Stimulated activated CD8-positive, alpha-beta memory T cell treated with anti-CD3 and anti-CD28 coated beads, Interleukin-7, amount 100 ng/mL, for 48 hours (primary cell): Measurements from ENCODE around the gene TECR.
"Not testable (repeated sequence)": the region's sequence is repeated elsewhere in the genome, so short reads cannot be mapped to it uniquely, and the experiment has no call there.

Experiments
- DNase-seq, 2 donors: peaks; one replicate each; pipeline ENCODE4 v3.0.0-alpha.2; 2020; ENCODE audit warnings: low read depth in 1 of 2; ENCODE audit errors: extremely low read depth in 1 of 2

Gene TECR

GRCh38 chr19:14559916-14560775 lies 30.8 kb downstream of the TECR start:
- DNase-seq = no peak

DNA sequence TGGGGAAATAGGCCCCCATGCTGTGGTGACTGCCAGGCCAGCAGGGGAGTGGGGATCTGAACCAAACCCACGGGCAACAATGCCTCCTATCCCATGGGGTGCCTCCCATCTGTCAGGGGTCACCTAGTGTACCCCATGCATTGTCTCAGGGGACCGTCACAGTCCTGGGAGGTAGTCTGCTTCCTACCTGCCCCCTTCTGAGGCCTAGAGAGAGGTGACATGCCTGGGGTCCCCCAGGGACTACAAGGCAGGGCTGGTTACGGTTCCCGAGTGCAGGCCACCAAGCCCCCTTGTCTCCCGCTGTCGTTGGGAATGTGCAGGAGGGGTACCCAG lies 31.3 kb downstream of the TECR start:
- DNase-seq = no peak

DNA sequence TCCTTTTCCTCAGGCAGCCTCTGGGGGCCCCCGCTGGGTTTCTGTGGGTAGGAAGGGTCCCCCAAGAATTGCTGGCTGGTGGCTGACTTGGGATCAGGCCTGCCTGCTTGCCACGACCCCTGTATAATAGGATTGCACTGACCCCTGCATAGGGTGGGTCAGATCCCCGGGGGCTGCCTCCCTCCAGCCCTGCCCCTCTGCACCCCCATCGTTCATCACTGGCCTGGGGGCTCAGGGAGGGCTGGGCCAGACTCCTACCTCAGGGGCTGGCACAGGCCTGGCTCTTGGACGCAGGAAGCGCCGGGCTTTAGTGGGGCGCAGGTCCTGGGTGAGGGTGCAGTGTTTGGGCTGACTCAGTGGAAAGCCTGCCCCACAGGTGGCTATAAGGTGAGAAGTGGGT lies 31.9 kb downstream of the TECR start:
- no peak for DNase-seq

- DNase-seq = no peak
Observed at GRCh38 chr19:14561847-14562351, 32.5 kb downstream of the TECR start.

GRCh38 chr19:14562660-14563589 lies 33.5 kb downstream of the TECR start:
- DNase-seq = no peak

GRCh38 chr19:14563590-14563926 lies 34.2 kb downstream of the TECR start:
- no peak for DNase-seq

- DNase-seq = peak; percentile 47 to 81
Observed at GRCh38 chr19:14563989-14564651, 34.7 kb downstream of the TECR start.

DNA sequence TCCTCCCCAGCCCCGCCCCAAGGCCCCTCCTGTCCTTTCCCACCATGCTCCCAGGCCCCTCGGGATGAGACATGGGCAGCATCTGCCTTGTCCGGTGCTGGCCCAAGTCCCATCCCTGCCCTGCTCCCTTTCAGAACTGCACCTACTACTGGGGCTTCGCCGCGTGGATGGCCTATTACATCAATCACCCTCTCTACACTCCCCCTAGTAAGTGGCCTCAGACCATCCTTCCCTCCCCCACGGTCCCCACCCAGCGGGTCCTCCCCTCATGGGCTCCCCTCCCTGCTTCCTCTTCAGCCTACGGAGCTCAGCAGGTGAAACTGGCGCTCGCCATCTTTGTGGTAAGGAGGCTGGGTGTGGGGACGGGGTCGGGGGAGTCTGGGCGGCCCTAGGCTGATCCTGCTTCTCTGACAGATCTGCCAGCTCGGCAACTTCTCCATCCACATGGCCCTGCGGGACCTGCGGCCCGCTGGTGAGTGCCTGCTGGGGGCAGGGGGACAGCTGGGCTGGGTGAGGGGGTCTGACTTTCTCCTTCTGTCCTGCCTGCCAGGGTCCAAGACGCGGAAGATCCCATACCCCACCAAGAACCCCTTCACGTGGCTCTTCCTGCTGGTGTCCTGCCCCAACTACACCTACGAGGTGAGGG lies 35.4 kb downstream of the TECR start:
- DNase-seq = not testable (repeated sequence)

DNA sequence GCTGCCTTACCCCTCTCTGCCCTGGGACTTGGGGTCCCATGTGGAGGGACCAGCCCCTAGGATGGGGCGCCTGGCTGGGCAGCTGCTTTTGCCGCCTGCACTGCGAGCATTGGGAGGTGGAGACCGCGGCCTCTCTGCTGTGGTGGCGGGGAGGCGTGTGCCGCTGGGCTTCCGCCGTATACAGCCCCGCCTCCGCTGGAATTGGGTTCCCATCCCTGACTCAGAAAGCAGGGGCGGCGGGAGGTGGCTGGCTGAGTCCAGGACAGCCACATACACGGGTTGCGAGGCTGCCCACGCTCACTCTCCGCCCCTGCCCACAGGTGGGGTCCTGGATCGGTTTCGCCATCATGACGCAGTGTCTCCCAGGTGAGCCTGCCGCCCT lies 35.9 kb downstream of the TECR start:
- DNase-seq = no peak

DNA sequence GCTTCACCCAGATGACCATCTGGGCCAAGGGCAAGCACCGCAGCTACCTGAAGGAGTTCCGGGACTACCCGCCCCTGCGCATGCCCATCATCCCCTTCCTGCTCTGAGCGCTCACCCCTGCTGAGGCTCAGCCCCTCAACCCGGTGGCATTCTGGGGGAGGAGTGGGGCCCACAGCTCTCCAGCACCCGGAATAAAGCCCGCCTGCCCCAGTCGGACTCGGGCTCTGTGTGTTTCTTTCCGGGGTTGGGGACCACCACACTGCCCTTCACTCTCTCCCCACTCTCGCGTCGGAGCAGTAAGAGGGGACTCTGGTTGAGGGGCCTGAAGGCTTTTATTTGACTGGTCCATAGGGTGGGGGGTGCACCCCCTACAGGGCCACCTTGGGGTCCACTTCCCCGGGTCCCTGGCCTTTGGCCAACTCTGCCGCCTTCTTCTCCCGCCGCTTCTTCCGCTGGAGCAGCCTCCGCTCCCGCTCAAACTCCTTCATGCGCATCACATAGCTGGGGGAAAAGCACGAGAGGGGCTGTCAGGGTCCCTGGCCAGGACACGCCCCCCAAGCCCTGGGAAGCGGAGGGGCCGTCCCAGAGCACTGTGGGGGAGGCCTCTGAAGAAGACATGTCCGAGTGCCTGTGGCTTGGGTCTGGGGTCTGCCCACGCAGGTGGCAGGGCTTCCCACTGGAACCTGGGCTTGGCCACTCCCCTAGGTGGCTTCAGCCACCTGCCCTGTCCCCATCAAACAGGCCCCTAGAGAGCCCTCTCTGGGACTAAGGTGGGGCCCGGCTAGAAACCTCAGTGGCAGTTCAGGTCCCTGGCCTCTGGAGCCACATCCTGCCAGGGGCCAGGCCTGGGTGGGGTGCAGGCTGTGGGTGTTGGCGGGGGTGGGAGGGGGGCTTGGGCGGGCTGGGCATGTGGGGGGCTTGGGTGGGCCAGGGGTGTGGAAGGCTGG lies 36.6 kb downstream of the TECR start:
- no peak for DNase-seq

DNA sequence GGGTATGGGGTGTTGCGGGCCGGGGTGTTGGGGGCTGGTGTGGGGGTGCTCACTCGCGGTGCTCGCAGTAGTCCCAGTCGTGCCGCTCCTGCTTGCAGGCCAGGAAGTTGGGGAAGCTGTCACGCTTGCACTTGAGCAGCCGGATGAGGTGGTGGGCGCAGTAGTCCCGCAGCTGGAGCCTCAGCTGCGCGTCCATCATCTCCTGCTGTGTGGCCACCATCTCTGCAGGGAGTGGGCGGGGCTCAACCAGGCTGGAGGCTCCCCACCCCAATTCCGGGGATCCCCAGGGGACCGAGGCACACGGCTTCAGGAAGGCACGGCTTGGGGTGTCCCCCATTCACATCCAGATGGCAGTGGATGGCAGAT lies 37.3 kb downstream of the TECR start:
- no peak for DNase-seq

GRCh38 chr19:14567079-14567478 lies 37.7 kb downstream of the TECR start:
- DNase-seq = no peak

DNA sequence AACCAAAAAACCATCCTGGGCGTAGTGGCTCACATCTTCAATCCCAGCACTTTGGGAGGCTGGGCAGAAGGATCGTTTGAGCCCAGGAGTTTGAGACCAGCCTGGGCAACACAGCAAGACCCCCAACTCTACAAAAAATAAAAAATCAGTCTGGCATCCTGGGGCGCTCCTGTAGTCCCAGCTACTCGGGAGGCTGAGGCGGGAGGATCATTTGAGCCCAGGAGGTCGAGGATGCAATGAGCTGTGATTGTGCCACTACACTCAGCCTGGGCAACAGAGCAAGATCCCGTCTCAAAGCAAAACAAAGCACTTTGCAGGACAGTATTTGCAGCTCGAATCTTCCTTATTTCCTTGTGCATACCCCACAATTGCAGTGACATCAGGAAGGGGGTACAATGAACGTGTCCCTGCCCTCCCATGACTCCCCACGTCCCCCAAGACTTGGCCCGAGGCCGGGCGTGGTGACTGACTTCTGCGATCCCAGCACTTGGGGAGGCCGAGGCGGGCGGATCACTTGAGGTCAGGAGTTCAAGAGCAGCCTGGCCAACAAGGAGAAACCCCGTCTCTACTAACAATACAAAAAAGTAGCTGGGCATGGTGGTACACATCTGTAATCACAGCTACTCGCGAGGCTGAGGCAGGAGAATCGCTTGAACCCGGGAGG lies 41.6 kb downstream of the TECR start:
- no peak for DNase-seq

GRCh38 chr19:14571695-14572490 lies 42.5 kb downstream of the TECR start, which contains the start of gene NDUFB7:
NDUFB7 (minus strand) TSS chr19:14572066; CDS start chr19:14572000, 66 bp downstream.
- DNase-seq = peak; percentile 86 to 89

DNA sequence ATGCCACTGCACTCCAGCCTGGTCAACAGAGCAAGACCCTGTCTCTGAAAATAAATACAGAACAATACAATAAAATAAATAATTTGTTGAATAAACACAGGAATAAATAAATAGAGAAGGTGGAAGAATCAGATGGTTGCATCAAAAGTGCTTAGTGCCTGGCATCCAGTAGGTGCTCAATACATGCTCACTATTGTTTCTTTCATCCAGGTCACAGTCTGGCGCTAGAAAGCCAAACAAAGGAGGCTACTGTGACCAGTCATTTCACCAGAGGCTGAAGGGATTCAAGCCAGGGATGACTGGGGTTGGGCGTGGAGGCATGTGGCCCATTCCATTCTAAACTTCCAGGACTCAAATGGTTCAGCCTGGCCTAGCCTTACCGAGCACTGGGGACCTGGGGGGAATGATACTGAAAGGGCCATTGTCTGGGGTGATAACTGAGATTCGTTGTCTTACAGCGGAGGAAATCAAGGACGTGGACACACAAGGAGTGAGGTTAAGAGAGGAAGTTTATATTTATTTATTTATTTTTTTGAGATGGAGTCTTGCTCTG lies 46.1 kb downstream of the TECR start:
- DNase-seq = no peak

DNA sequence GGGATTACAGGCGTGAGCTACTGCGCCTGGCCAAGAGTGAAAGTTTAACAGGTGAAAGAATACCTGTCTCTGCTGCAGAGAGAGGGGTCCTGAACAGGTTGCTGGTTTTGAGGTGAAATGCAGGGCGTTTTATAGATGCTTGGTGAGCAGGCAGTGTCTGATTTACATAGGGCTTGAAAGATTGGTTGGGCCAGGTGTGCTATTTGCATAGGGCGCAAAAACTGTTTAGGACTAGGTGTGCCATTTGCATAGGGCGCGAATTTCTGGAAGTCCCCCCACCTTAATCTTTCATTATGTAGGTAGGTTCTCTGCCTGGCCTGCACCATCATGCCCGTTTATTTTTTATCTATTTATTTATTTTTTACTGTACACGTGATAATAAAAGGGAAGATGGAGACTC lies 47.0 kb downstream of the TECR start:
- DNase-seq = no peak

DNA sequence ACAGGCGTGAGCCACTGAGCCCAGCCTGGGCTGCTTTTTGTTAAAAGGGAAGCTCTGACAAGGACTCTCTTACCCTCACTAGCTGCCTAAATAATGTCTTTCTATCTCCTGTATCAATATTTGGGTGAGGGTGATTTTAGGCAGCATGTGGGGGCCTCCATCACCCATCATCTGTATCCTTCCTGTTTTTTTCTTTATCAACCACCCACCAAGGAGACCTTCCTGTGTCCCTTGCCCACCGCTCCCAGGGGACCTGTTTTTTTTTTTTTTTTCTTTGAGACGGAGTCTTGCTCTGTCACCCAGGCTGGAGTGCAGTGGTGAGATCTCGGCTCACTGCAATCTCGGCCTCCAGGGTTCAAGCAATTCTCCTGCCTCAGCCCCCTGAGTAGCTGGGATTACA lies 47.9 kb downstream of the TECR start:
- no peak for DNase-seq

GRCh38 chr19:14577885-14578427 lies 48.6 kb downstream of the TECR start:
- DNase-seq = no peak
